ENCODE data around the gene ATP9B. TPM values are rescaled to one million over a fixed set of nuclear protein-coding genes. Genes with fewer than 3 reads are reported as not detected.

Gene ATP9B
- total RNA-seq, 1 donor from 2014 or later, result 48.6 TPM

DNA sequence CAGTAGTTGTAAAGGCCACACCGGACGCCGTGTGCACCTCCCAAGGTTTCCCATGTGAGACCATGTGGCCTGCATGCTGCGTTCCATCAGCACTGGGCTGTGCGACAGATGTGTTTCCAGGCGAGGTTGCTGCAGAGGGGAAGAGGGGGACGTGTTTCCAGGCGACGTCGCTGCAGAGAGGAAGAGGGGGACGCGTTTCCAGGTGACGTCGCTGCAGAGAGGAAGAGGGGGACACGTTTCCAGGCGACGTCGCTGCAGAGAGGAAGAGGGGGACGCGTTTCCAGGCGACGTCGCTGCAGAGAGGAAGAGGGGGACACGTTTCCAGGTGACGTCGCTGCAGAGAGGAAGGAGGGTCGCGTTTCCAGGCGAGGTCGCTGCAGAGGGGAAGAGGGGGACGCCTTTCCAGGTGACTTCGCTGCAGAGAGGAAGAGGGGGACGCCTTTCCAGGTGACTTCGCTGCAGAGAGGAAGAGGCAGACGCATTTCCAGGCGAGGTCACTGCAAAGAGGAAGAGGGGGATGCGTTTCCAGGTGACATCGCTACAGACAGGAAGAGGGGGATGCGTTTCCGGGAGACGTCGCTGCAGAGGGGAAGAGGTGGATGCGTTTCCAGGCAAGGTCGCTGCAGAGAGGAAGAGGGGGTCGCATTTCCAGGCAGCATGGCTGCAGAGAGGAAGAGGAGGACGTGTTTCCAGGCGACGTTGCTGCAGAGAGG, 351.0 kb downstream of the ATP9B start:
- intact Hi-C loops (cut with DNase I), result no loop called here
- Histone ChIP-seq H3K4me3 (no peak overlapping the region), H3K9me3 (no peaks in the 10 kb centered on the region), H3K27me3 (ENCODE audit: low read depth) (no peaks in the 10 kb centered on the region), H3K4me1 (peaks cover 15% of the 10 kb centered on the region), H3K27ac (no peak overlapping the region), H3K36me3 (peaks cover 11% of the 10 kb centered on the region)
- ATAC-seq, result no peak
- TF ChIP-seq, protein P1, sequence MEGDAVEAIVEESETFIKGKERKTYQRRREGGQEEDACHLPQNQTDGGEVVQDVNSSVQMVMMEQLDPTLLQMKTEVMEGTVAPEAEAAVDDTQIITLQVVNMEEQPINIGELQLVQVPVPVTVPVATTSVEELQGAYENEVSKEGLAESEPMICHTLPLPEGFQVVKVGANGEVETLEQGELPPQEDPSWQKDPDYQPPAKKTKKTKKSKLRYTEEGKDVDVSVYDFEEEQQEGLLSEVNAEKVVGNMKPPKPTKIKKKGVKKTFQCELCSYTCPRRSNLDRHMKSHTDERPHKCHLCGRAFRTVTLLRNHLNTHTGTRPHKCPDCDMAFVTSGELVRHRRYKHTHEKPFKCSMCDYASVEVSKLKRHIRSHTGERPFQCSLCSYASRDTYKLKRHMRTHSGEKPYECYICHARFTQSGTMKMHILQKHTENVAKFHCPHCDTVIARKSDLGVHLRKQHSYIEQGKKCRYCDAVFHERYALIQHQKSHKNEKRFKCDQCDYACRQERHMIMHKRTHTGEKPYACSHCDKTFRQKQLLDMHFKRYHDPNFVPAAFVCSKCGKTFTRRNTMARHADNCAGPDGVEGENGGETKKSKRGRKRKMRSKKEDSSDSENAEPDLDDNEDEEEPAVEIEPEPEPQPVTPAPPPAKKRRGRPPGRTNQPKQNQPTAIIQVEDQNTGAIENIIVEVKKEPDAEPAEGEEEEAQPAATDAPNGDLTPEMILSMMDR (IDR thresholded peaks at IDR 0.05), result no peak
- DNase-seq, result no peak

DNA sequence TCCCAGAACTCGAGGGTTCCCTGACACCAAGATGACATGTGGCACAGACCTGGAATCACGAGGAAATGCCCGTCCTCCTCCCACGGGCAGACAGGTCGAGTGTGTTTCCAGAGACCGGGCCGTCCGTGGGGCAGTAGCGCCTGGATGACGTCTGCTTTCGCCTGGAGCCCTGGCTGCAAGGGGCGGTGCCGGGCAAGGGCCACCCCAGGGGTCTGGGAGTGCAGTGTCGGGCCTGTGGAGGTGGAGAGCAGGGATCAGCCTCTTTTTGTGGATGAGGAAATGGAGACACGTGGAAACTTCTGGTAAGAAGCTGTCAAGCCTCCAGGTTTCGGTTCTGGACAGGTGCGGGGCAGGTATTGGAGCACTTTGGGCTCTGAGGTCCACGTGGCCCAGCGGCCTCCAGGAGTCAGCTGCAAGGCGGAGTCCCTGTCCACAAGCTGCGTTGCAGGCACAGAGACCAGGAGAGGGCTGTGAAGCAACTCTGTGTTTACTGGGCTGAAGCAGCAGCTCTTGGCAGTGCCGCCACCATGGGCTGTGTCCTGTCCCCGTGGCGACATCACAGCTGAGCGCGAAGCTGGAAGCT, 352.2 kb downstream of the ATP9B start:
- H3K4me1 ChIP-seq, result peaks cover 15% of the 10 kb centered on the region
- H3K9me3 ChIP-seq, result no peaks in the 10 kb centered on the region
- ATAC-seq (no peak), DNase-seq (no peak)
- H3K4me3 ChIP-seq, result no peak overlapping the region
- no peaks in the 10 kb centered on the region for H3K27me3 ChIP-seq (ENCODE audit: low read depth)
- H3K27ac ChIP-seq, result no peak overlapping the region
- TF ChIP-seq, protein P1 (IDR thresholded peaks at IDR 0.05), result no peak
- intact Hi-C loops (cut with DNase I), result no loop called here
- peaks cover 12% of the 10 kb centered on the region for H3K36me3 ChIP-seq

DNA sequence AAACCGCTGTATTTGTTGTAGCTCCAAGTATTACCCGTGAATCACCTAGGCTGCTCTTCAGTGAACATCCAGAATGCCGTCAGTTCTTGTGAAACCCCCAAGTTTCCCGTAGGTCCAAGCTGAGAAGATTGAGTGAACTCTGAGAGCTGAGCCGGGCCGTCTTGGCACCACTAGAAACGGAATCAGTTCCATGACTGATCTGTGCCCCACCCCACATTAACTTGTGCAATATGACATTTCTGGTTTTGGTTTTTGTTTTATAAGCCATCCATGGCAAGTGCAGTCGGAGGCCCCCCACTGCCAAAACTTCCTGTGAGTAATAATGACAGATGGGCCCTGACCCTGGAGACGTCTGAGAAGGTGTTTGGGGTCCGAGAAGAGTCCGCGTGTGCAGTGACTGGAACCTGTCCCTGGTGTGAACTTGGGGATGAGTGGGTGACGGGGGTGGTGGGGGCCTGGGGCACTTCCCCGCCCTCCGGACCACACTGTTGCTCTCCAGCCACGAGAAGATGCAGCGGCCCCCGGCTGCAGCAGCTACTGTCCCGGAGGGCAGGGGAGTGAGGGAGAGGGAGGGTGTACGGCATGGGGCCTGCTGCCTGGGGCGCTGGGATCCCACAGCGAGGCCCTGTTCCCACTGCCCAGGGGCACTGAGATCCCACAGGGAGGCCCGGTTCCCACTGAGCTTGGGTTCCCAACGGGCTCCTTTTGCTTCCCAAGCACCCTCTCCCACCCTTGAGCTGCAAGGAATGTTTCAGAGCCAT, 353.0 kb downstream of the ATP9B start:
- ATAC-seq (peak in 1 of 2 donors; percentile 27), DNase-seq (no peak)
- H3K27me3 ChIP-seq (ENCODE audit: low read depth), result no peaks in the 10 kb centered on the region
- intact Hi-C loops (cut with DNase I), result no loop called here
- TF ChIP-seq, protein P1 (IDR thresholded peaks at IDR 0.05), result no peak
- no peak overlapping the region for H3K27ac ChIP-seq
- no peaks in the 10 kb centered on the region for H3K9me3 ChIP-seq
- peaks cover 15% of the 10 kb centered on the region for H3K36me3 ChIP-seq
- peaks cover 15% of the 10 kb centered on the region for H3K4me1 ChIP-seq
- H3K4me3 ChIP-seq, result no peak overlapping the region

DNA sequence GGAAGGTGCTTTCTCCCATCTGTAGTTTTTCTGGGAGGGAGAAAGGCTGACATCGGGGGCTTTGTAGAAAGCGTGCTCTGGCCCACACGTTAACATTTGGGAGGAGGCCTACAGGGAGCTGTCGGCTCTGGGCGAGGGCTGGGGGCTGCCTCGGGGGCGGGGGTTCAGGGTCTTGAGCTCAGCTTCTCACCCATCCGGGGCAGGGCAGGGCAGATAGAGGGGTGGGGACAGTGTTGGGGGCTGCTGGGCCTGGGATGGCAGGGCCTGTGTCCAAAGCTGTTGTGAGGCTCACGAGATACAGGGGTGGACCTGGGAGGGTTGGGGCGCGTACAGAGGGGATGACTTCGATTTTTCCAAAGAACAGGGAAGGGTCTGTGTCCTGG, 353.6 kb downstream of the ATP9B start:
- no peak for DNase-seq
- intact Hi-C loops (cut with DNase I), result no loop called here
- H3K36me3 ChIP-seq, result peaks cover 15% of the 10 kb centered on the region
- no peaks in the 10 kb centered on the region for H3K27me3 ChIP-seq (ENCODE audit: low read depth)
- H3K27ac ChIP-seq, result no peak overlapping the region
- H3K9me3 ChIP-seq, result no peaks in the 10 kb centered on the region
- TF ChIP-seq, protein P1 (IDR thresholded peaks at IDR 0.05), result no peak
- ATAC-seq, result no peak
- H3K4me3 ChIP-seq, result no peak overlapping the region
- peaks cover 15% of the 10 kb centered on the region for H3K4me1 ChIP-seq

DNA sequence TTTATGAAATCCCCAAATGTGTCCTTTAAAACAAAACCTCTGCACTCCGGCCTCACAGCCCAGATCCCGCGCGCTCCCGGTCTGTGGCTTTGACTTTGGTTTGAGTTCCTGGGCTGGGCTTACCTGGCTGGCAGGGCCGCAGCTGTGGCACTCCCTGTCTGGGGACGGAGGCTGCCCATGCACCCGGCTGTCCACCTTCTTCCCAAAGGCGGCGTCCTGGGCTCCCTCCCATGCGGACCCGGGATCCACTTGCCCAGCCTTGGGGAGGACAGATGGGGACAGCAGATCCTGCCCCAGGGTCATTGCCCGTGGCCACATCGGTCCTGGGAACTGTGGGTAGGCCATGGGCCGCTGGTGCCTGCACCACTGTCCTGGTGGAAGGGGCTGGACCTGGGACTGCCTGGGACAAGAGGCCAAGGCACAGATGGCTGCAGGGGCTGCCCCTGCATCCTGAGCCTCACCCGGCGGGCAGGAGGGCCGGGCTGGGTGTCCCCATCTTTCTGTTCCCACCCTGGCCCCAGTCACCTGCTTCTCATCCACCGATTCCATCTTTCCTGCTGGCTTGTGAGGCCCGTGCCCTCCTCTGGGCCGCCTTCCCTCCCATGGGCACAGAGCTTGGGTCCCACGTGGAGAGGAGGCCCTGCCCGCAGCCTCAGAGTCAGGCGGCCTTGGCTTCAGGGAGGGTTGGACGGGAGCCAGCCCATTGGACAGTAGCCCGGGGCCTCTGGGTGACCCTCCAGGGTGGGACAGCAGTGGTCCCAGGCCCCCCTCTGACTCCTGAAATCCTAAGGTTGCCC, 354.2 kb downstream of the ATP9B start:
- intact Hi-C loops (cut with DNase I), result no loop called here
- Histone ChIP-seq H3K4me3 (no peak overlapping the region), H3K36me3 (peaks cover 15% of the 10 kb centered on the region), H3K9me3 (no peaks in the 10 kb centered on the region), H3K4me1 (peaks cover 15% of the 10 kb centered on the region), H3K27ac (no peak overlapping the region), H3K27me3 (ENCODE audit: low read depth) (no peaks in the 10 kb centered on the region)
- TF ChIP-seq, protein P1 (IDR thresholded peaks at IDR 0.05), result no peak
- ATAC-seq, result peak in 1 of 2 donors; percentile 3
- no peak for DNase-seq
